SW480 (cell line): ENCODE results near the gene ANP32B.
"Not testable (repeated sequence)": the region's sequence is repeated elsewhere in the genome, so short reads cannot be mapped to it uniquely, and the experiment has no call there.

ENCODE experiments used
- DNase-seq: peaks from one replicate; pipeline ENCODE4 v3.0.0-alpha.2; 2016; ENCODE audit warnings: low spot score

ANP32B gene

DNA sequence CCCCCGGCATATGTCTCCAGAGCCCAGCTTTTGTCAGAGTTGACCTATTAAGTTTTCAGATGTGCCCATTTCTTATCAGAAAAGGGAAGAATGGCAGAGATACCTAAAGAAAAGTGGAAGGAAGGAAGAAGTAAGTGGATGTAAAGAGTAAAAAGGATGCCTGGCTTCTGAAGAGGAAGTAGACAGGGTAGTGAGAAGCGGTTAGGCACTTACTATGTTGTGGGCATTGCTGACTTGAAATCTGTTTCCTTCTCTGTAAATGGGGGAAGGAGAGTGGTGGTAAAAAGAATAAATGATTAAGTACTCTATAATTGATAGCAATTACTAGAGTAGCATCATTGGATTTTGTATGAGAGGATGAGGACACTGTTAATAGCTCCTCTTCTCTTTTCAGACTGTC, 9.9 kb downstream of the ANP32B start:
- DNase-seq = no peak

GRCh38 chr9:97994703-97995102, 11.6 kb downstream of the ANP32B start:
- no peak for DNase-seq

GRCh38 chr9:97996676-97997075, 13.5 kb downstream of the ANP32B start:
- DNase-seq = not testable (repeated sequence)

- DNase-seq = no peak
These were observed 14.5 kb downstream of the ANP32B start for GRCh38 chr9:97997330-97998276.

GRCh38 chr9:98002808-98003207, 19.7 kb downstream of the ANP32B start:
- no peak for DNase-seq

GRCh38 chr9:98006127-98006796, 23.1 kb downstream of the ANP32B start:
- no peak for DNase-seq

GRCh38 chr9:98007251-98007928, 24.2 kb downstream of the ANP32B start:
- DNase-seq = peak; percentile 30

GRCh38 chr9:98008764-98009163, 25.6 kb downstream of the ANP32B start:
- DNase-seq = no peak

- no peak for DNase-seq
These were observed 26.3 kb downstream of the ANP32B start for GRCh38 chr9:98009437-98009836.

DNA sequence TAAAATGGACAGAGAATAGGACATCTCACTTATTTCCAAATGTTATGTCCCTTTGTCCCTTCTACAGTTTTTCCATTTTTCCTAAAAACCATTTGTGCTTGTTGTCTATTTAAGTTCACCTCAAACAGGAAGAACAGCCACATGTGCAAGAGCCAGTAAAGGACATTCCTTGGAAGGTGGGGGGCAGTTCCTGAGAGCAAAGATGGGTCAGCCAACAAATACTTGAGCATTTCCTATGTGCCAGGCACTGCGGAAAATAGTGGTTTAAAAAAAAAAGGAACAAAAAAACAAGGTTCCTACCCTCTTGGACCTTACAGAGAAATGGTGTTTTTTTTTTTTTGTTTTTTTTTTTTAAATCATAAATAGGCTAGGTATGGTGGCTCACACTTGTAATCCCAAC, 26.8 kb downstream of the ANP32B start:
- no peak for DNase-seq

DNA sequence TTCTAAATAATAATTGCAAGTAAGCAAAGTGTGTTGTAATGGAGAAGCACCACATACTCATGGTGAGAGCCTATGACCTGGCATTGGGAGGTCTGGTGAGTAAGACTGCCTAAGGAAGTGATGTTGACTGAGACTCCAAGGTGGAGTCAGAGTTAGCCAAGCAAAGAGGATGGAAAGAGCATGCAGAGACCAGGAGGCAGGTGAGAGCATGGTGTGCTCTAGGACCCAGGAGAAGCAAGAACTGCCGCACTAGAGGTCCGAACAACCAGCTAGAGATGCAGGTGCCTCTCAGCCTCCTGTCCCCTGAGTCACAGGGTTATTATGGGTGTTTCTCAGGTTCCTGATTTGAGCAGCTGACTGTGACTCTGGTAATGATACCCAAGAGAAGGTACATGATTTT, 27.3 kb downstream of the ANP32B start:
- DNase-seq = peak; percentile 42

DNA sequence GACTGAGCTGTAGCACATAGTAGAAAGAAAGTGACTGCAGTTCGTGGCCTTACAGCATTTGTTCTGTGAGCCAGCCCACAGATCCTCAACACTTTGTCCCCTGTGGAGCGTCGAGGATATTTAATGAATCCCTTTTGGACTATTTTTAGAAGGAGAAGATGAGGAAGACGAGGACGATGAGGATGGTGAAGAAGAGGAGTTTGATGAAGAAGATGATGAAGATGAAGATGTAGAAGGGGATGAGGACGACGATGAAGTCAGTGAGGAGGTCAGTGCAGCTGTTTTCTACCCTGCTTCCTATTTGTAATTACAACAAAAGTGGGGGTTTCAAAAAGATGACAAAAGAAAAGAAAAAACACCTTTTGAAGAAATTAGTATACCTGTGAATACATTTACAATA, 28.0 kb downstream of the ANP32B start:
- no peak for DNase-seq

DNA sequence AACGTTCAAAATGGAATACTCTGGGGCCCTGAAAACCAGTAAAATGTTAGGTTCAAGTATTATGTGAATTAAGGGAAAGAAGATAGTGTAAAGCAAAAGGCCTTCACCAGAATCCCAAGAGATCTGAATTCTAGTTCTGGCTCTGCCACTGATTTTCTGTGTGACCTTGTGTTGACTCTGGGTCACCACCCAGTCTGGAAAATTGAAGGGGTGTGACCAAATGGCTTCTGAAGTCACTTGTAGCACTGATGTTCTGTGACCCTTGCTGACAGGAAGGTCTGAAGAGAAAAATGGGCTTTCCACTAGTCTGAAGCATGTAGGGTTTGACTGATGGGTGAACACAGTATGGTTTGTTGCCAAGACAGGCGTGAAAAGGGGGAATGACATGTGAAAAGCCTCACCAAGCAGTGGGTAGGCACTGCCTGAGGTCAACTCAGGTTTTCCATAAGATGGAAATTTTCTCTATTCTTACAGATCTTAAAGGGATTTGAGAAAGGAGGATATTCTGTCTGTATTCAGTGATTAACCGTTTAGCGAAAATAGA, 33.1 kb downstream of the ANP32B start:
- no peak for DNase-seq

GRCh38 chr9:98017306-98017705, 34.2 kb downstream of the ANP32B start:
- DNase-seq = no peak

GRCh38 chr9:98018347-98018746, 35.2 kb downstream of the ANP32B start:
- DNase-seq = no peak

GRCh38 chr9:98019098-98019497, 36.0 kb downstream of the ANP32B start:
- DNase-seq = no peak

GRCh38 chr9:98019869-98020268, 36.7 kb downstream of the ANP32B start:
- not testable (repeated sequence) for DNase-seq

DNA sequence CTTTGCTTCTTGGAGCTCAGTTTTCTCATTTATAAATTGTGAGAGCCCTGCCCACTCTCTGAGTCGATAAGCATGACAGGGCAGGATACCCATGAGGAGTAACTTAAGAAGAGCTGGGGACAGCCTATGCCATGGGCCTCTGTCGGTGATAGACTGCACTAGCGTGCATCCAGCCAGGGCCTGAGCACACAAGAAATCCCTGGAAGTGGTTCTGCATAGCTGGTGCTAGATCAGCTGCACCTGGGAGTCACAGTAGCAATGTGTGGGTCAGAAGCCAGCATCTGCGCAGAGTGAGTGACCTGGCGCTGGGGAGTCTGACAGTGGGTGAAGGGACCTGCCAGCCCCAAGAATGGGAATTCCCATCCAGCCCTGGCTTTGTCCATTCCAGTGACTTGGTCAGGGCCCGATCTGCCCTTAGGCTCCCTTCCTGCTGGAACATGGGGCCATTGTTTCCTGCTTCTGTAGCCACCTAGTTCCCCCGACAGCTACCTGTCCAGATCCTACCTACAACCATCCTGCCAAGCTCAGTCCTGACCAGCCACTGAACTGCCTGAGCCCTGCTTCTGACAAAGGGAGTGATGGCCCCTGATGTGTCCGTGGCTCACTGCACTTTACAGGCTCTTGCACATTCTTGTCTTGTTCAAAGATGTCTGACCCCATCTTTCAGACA, 37.5 kb downstream of the ANP32B start:
- DNase-seq = no peak

DNA sequence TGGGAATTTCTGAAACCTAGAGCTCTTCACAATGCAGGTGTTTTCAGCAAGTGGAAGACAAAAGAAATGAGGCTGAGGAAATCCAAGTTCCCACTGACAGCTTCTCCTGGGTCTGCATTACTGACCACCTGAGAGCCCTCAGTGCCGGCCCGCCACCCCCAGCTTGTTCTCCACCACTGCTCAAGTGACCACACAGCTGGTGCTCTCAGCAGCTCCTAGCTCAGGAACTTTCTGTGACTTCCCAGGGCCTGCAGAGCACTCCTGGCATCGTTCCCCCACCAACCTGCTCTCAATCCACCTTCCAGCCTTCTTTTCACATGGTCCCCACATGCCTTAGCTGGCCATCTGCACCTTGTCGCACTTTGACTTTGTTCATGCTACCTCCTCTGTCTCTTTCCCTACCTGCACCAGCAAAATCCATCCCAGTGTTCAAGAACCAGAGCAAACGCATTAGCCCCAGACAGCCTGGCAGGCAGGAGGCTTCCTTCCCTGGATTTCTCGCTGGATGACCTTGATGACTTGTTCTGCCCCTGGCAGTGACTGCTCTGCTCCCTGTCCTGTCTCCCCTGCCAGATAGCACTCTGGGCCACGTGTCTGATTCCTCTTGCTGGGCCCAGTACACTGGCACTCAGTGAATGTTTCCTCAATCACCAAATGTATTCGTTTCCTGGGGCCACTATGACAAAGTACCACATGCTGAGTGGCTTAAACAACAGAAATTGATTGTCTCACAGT, 38.3 kb downstream of the ANP32B start:
- no peak for DNase-seq

DNA sequence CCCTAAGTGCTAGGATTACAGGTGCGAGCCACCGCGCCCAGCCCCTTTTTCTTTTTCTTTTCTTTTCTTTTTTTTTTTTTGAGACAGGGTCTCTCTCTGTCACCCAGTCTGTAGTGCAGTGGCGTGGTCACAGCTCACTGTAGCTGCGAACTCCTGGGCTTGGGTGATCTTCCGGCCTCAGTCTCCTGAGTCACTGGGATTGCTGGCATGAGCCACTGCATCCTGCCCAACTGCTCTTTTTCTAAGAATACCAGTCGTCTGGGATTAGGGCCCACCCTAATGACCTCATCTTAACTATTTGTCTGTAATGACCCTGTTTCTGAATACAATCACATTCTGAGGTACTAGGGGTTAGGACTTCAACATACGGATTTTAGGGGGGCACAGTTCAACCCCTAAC, 39.3 kb downstream of the ANP32B start:
- DNase-seq = no peak

DNA sequence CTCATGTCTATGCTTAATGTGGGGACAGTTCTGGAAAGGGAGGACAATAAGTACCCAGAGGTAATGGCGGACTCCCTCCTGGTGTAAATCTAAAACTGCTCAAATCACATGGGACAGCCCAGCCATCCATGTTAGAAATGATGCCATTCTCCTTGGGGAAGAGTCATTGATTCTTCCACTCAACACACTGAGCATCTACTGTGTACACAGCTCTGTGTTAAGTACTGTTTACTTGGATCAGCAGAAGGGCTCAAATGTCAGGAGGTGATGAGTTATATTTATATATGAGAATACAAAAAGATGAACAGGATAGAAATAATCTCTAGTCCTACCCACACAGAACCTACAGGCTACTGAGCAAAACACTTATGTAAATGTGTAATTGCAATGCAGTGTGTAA, 41.6 kb downstream of the ANP32B start:
- no peak for DNase-seq
